ENCODE results near the gene HTR1A.

HTR1A gene

GRCh38 chr5:63962279-63962678, at the start of gene HTR1A:
HTR1A (minus strand) TSS chr5:63962445; CDS start chr5:63961719, 726 bp downstream.
- DNase-seq: peak; percentile 27

GRCh38 chr5:64003966-64004365, 41.7 kb upstream of the HTR1A start:
- no peak for DNase-seq

GRCh38 chr5:64000096-64000495, 37.9 kb upstream of the HTR1A start:
- DNase-seq: no peak

GRCh38 chr5:63987053-63987452, 24.8 kb upstream of the HTR1A start:
- no peak for DNase-seq

GRCh38 chr5:63981864-63982263, 19.6 kb upstream of the HTR1A start:
- DNase-seq: no peak

- DNase-seq: peak; percentile 29
These were observed 1.7 kb upstream of the HTR1A start for GRCh38 chr5:63963926-63964325.

- peak; percentile 77 for DNase-seq
These were observed 963 bp upstream of the HTR1A start for GRCh38 chr5:63963080-63963735.

GRCh38 chr5:63961598-63962161, 565 bp downstream of the HTR1A start:
- DNase-seq: peak; percentile 8

GRCh38 chr5:63961125-63961597, 1.1 kb downstream of the HTR1A start:
- DNase-seq: no peak

- no peak for DNase-seq
These were observed 1.6 kb downstream of the HTR1A start for GRCh38 chr5:63960646-63961045.

- peak; percentile 76 for DNase-seq
These were observed 2.9 kb downstream of the HTR1A start for GRCh38 chr5:63959177-63959982.

- DNase-seq: no peak
These were observed 3.6 kb downstream of the HTR1A start for GRCh38 chr5:63958654-63959053.

- DNase-seq: no peak
These were observed 4.6 kb downstream of the HTR1A start for GRCh38 chr5:63957617-63958016.

- DNase-seq: no peak
These were observed 9.0 kb downstream of the HTR1A start for GRCh38 chr5:63953217-63953616.

- no peak for DNase-seq
These were observed 27.1 kb downstream of the HTR1A start for GRCh38 chr5:63935103-63935502.

GRCh38 chr5:63931836-63932235, 30.4 kb downstream of the HTR1A start:
- DNase-seq: peak; percentile 40

- peak; percentile 41 for DNase-seq
These were observed 33.8 kb downstream of the HTR1A start for GRCh38 chr5:63928451-63928850.

GRCh38 chr5:63923914-63924313, 38.3 kb downstream of the HTR1A start:
- DNase-seq: peak; percentile 88

GRCh38 chr5:63919763-63920478, 42.3 kb downstream of the HTR1A start:
- no peak for DNase-seq

- DNase-seq: no peak
These were observed 45.5 kb downstream of the HTR1A start for GRCh38 chr5:63916786-63917185.

- DNase-seq: no peak
These were observed 50.4 kb downstream of the HTR1A start for GRCh38 chr5:63911871-63912270.

Measured in NCI-H69 (cell line).